Psoas muscle (tissue), 8 donors: Measurements from ENCODE around the gene ZNF729. TPM values are rescaled to one million over a fixed set of nuclear protein-coding genes. Genes with fewer than 3 reads are reported as not detected.

Source experiments
- ATAC-seq, 4 donors: fragments of 200-7000 bp; cut with Tn5 transposase; one replicate each; pipeline ENCODE4 v1.9.1; 2020; ENCODE audit warnings: moderate library complexity in 3 of 4, mild to moderate bottlenecking in 2 of 4
- DNase-seq, 2 donors: peaks; one replicate each; pipeline ENCODE4 v3.0.0-alpha.2; 2020
- H3K27ac ChIP-seq: fragments of 200-600 bp; one replicate; pipeline ENCODE4 v1.8.0; 2022
- H3K27me3 ChIP-seq, 3 donors: fragments of 200-600 bp in 1 of 3; one replicate each; pipeline versions ENCODE4 v1.6.1 to v1.8.0; 2013 to 2022; ENCODE audit warnings: low read length in 2 of 3, mild to moderate bottlenecking in 2 of 3, moderate library complexity in 1 of 3; ENCODE audit not compliant: insufficient read depth in 3 of 3
- H3K36me3 ChIP-seq, 2 donors: fragments of 200-600 bp in 1 of 2; one replicate each; pipeline versions ENCODE4 v1.6.1 to v1.8.0; 2013 to 2022; ENCODE audit warnings: low read depth in 1 of 2, mild to moderate bottlenecking in 1 of 2, moderate library complexity in 1 of 2; ENCODE audit not compliant: insufficient read depth in 1 of 2
- H3K4me1 ChIP-seq: fragments of 200-600 bp; one replicate; pipeline ENCODE4 v1.8.0; 2022
- H3K4me3 ChIP-seq: fragments of 200-600 bp; one replicate; pipeline ENCODE4 v1.8.0; 2022; ENCODE audit warnings: mild to moderate bottlenecking
- H3K9me3 ChIP-seq: fragments of 200-600 bp; one replicate; pipeline ENCODE4 v1.8.0; 2022
- WGBS, 3 donors: extraction: QIAGEN DNeasy Blood & Tissue Kit; methylation state at CpG; one replicate each; pipeline versions ENCODE4 v1.1.6 to v1.1.7; 2013; 5-methylcytosine and 5-hydroxymethylcytosine counted together
- intact Hi-C, 2 donors: fragments of 100-400 bp; cut with DNase I; formaldehyde crosslinking; loops; one replicate each; pipeline versions ENCODE4 v1.11.0 to v1.14.2; 2022
- polyA plus RNA-seq, 3 donors: library from polyadenylated mRNA; stranded (reverse); fragments of 200-250 nt; gene quantifications; one replicate each; pipeline ENCODE4 v1.2.3, GENCODE V29; 2013
- total RNA-seq, 4 donors: library from RNA; stranded (reverse); fragmentation: NEBNext Ultra II Directional in 2 of 4; extraction: Animal tissue kit (Norgen Biotek cat#: 25700) in 2 of 4; gene quantifications; one replicate each; pipeline versions ENCODE4 v1.2.1 to v1.2.4, GENCODE V29; 2021 to 2023
- TF ChIP-seq, protein P1 (sequence below): fragments of 200-600 bp; IDR thresholded peaks from one replicate; pipeline ENCODE4 v1.8.0; 2022; ENCODE audit warnings: antibody characterized with exemption
- donor health status: healthy with polysubstance abuse.
- donor health status: DM: no; HTN: no; CAD: no; lungs with moderate emphysema.
- donor health status: Bipolar disorder and iron deficiency.
- donor health status: healthy.
- donor health status: DM: yes; HTN: yes; CAD: no.
- donor health status: DM: no; HTN: no; CAD: no.
- donor health status: DM: no; HTN: no; CAD: no.
- donor health status: DM: yes; HTN: yes; CAD: no.

The ZNF729 gene
- total and polyA plus RNA-seq, 7 donors, result not detected

DNA sequence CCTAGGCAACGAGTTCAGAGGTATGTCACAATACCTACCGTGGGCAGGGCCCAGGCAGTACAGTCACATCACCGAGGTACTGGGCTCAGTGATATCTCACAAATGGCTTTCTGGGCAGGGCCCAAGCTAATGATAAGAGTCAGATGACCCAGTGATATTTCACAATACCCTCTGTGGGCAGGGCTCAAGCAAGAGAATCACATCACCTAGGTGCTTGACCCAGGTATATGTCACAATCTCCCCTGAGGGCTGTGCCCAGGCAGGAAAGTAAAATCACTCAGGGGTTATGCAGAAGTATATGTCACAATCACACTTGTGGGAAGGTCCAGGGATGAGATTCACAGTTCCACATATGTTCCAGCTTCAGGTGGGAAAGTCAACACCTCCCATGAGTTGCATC lies 45.3 kb downstream of the ZNF729 start:
- Histone ChIP-seq H3K4me1 (no peaks in the 10 kb centered on the region), H3K27ac (no peak overlapping the region), H3K36me3 (no peaks in the 10 kb centered on the region), H3K9me3 (no peaks in the 10 kb centered on the region), H3K4me3 (no peak overlapping the region), H3K27me3 (no peaks in the 10 kb centered on the region)
- intact Hi-C loops, result no loop called here
- TF ChIP-seq, protein P1, sequence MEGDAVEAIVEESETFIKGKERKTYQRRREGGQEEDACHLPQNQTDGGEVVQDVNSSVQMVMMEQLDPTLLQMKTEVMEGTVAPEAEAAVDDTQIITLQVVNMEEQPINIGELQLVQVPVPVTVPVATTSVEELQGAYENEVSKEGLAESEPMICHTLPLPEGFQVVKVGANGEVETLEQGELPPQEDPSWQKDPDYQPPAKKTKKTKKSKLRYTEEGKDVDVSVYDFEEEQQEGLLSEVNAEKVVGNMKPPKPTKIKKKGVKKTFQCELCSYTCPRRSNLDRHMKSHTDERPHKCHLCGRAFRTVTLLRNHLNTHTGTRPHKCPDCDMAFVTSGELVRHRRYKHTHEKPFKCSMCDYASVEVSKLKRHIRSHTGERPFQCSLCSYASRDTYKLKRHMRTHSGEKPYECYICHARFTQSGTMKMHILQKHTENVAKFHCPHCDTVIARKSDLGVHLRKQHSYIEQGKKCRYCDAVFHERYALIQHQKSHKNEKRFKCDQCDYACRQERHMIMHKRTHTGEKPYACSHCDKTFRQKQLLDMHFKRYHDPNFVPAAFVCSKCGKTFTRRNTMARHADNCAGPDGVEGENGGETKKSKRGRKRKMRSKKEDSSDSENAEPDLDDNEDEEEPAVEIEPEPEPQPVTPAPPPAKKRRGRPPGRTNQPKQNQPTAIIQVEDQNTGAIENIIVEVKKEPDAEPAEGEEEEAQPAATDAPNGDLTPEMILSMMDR, result no peak
- no peak for ATAC-seq
- DNase-seq, result no peak
- 79 to 87% (median 79%) methylated on average over 3 of the region's 3 CpGs for WGBS, 3 donors

GRCh38 chr19:22332924-22333323 lies 46.7 kb downstream of the ZNF729 start:
- no peak for DNase-seq
- no peaks in the 10 kb centered on the region for H3K36me3 ChIP-seq
- no peak overlapping the region for H3K4me3 ChIP-seq
- H3K27me3 ChIP-seq, result no peaks in the 10 kb centered on the region
- ATAC-seq, result no peak
- TF ChIP-seq, protein P1, result no peak
- no peaks in the 10 kb centered on the region for H3K9me3 ChIP-seq
- H3K27ac ChIP-seq, result no peak overlapping the region
- H3K4me1 ChIP-seq, result no peaks in the 10 kb centered on the region
- intact Hi-C loops, result no loop called here

DNA sequence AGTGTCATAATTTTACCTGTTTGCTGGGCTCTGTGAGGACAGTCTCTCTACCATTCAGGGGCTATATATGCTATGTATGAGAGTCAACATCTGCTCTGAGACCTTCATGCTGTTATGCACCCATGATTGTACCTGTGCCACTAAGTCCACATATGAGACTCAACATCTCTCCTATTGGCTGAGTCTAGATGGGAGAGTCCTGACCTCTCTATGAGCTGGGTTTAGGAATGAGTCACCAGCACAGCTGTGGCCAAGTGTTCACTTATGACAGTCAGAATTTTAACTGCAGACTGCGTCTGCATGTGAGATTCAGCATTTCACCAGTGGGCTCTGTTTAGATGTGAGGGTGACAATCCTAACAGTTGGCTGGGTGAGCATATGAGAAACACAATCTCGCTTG lies 49.5 kb downstream of the ZNF729 start:
- intact Hi-C loops, result no loop called here
- Histone ChIP-seq H3K27ac (no peak overlapping the region), H3K27me3 (no peaks in the 10 kb centered on the region), H3K9me3 (no peaks in the 10 kb centered on the region), H3K4me3 (no peak overlapping the region), H3K4me1 (no peaks in the 10 kb centered on the region), H3K36me3 (no peaks in the 10 kb centered on the region)
- DNase-seq (no peak), ATAC-seq (no peak)
- WGBS, 3 donors, result 68 to 83% (median 76%) methylated on average over 2 of the region's 2 CpGs
- TF ChIP-seq, protein P1, result no peak

DNA sequence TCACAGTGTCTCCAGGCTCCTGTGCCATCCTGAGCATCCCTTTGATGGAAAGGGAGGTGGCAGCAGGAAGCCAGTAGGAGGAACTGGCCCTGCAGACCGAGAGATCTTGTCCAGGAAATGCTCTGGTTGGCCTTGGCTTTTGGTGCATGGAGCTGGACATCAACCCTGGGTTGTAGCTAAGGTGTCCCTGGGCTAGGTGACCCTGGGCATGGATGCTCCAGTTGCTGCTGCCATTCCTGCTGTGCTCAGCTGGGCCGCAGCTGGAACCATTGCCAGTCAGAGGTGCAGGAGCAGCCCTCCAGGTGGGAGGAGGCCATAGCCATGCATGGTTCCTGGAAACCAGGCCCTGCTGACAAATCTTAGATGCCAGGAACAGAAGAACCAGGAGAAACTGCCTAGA lies 68.4 kb downstream of the ZNF729 start:
- no peak overlapping the region for H3K27ac ChIP-seq
- no peaks in the 10 kb centered on the region for H3K27me3 ChIP-seq
- H3K9me3 ChIP-seq, result no peaks in the 10 kb centered on the region
- no peak for DNase-seq
- 52 to 67% (median 53%) methylated on average over 2 of the region's 2 CpGs for WGBS, 3 donors
- intact Hi-C loops, result no loop called here
- H3K4me3 ChIP-seq, result no peak overlapping the region
- no peaks in the 10 kb centered on the region for H3K4me1 ChIP-seq
- TF ChIP-seq, protein P1, result no peak
- ATAC-seq, result no peak
- H3K36me3 ChIP-seq, result no peaks in the 10 kb centered on the region

Other genes starting within 250 kb of the ZNF729 start
- under 1 TPM in 3 of 4 donors, not detected in 1; 0.20 to 0.36 (median 0.34) TPM for gene ZNF257, start 234.0 kb upstream of the ZNF729 start, total RNA-seq
- gene ZNF257, start 234.0 kb upstream of the ZNF729 start, polyA plus RNA-seq, result under 1 TPM in 2 of 3 donors, not detected in 1; 0.06 to 0.20 TPM
- under 1 TPM; 0.21 to 0.68 (median 0.34) TPM for gene ZNF676, start 89.5 kb upstream of the ZNF729 start, total RNA-seq
- under 1 TPM; 0.03 to 0.17 (median 0.12) TPM for gene ZNF676, start 89.5 kb upstream of the ZNF729 start, polyA plus RNA-seq
- under 1 TPM in 1 of 4 donors, not detected in 3; 0.36 TPM for gene ZNF98, start 135.9 kb downstream of the ZNF729 start, total RNA-seq
- under 1 TPM in 2 of 3 donors, not detected in 1; 0.03 to 0.04 TPM for gene ZNF98, start 135.9 kb downstream of the ZNF729 start, polyA plus RNA-seq